ENCODE data around the gene GFPT1. TPM values are rescaled to one million over a fixed set of nuclear protein-coding genes. Genes with fewer than 3 reads are reported as not detected.

GFPT1 gene
- total and polyA plus RNA-seq, 9 of the 15 experiments (the other 6 are each of a cell fraction or from before 2014, with no cell fraction given), result 6.6 to 38.3 (median 15.9) TPM

- H3K9ac ChIP-seq (ENCODE audit: insufficient read depth in 1 of 2, low read depth in 2 of 2, low read length in 2 of 2), result no peak overlapping the region
- no peak overlapping the region for H3K27ac ChIP-seq (ENCODE audit: extremely low read depth, low read depth, low read length)
- H3K79me2 ChIP-seq (ENCODE audit: control insufficient read depth, insufficient read depth, low read length), result no peaks in the 10 kb centered on the region
- DNase-seq (ENCODE audit: extremely low read depth in 1 of 4, low spot score in 3 of 4), result no peak
- no peak for FAIRE-seq
- H3K9me3 ChIP-seq (replicated peaks; ENCODE audit: control insufficient read depth, insufficient read depth, low read depth, low read length), result no peaks in the 10 kb centered on the region
- no peak overlapping the region for H3K4me3 ChIP-seq
- CTCF ChIA-PET (ENCODE audit: low intra/inter-chr PET ratio), result no interaction called here
- H3K4me2 ChIP-seq (ENCODE audit: insufficient read depth, low read length), result no peak overlapping the region
- no peak overlapping the region for H2AFZ ChIP-seq (ENCODE audit: low read depth, low read length)
- POLR2A ChIA-PET, result no interaction called here
- TF ChIP-seq LEF1 (IDR thresholded peaks at IDR 0.05) (no peak), ZNF586 (CRISPR knock-in tag; conservative IDR thresholded peaks at IDR 0.05) (no peak), RBM22 (IDR thresholded peaks at IDR 0.05; ENCODE audit: low read depth, low read length, poor library complexity, severe bottlenecking) (peak; percentile 63)
- intact Hi-C loops (cut with micrococcal nuclease) (no loop called here), in situ Hi-C loops (cut with MboI) (no loop called here)
- WGBS (ENCODE audit: insufficient coverage, low coverage, missing lambda C conversion rate), result 67% methylated on average over 2 of the region's 2 CpGs
- no peaks in the 10 kb centered on the region for H3K4me1 ChIP-seq (replicated peaks in 1 of 2; ENCODE audit: control insufficient read depth in 2 of 2, insufficient read depth in 2 of 2, low read length in 2 of 2)
- ATAC-seq, result no peak
- H3K27me3 ChIP-seq (ENCODE audit: control insufficient read depth in 2 of 2, insufficient read depth in 2 of 2, low read length in 2 of 2), result no peaks in the 10 kb centered on the region
- no peaks in the 10 kb centered on the region for H3K9me1 ChIP-seq (ENCODE audit: control insufficient read depth, insufficient read depth, low read length)
- no peaks in the 10 kb centered on the region for H4K20me1 ChIP-seq (replicated peaks; ENCODE audit: control insufficient read depth, insufficient read depth, low read length)
- BruUV-seq (replicated peaks), result no TSS peak
- H3K36me3 ChIP-seq (ENCODE audit: control insufficient read depth, insufficient read depth, low read length), result peaks cover 76% of the 10 kb centered on the region
These were observed 56.2 kb downstream of the GFPT1 start for GRCh38 chr2:69330781-69331180.

GRCh38 chr2:69322631-69323030 lies 64.4 kb downstream of the GFPT1 start:
- Histone ChIP-seq H3K36me3 (ENCODE audit: control insufficient read depth, insufficient read depth, low read length) (peaks cover 44% of the 10 kb centered on the region), H3K9ac (ENCODE audit: insufficient read depth in 1 of 2, low read depth in 2 of 2, low read length in 2 of 2) (no peak overlapping the region), H3K4me3 (no peak overlapping the region), H4K20me1 (replicated peaks; ENCODE audit: control insufficient read depth, insufficient read depth, low read length) (no peaks in the 10 kb centered on the region), H3K9me3 (replicated peaks; ENCODE audit: control insufficient read depth, insufficient read depth, low read depth, low read length) (no peaks in the 10 kb centered on the region), H3K4me2 (ENCODE audit: insufficient read depth, low read length) (no peak overlapping the region), H3K4me1 (replicated peaks in 1 of 2; ENCODE audit: control insufficient read depth in 2 of 2, insufficient read depth in 2 of 2, low read length in 2 of 2) (no peaks in the 10 kb centered on the region), H3K27me3 (ENCODE audit: control insufficient read depth in 2 of 2, insufficient read depth in 2 of 2, low read length in 2 of 2) (no peaks in the 10 kb centered on the region), H2AFZ (ENCODE audit: low read depth, low read length) (no peak overlapping the region), H3K27ac (ENCODE audit: extremely low read depth, low read depth, low read length) (no peak overlapping the region), H3K79me2 (ENCODE audit: control insufficient read depth, insufficient read depth, low read length) (no peaks in the 10 kb centered on the region), H3K9me1 (ENCODE audit: control insufficient read depth, insufficient read depth, low read length) (no peaks in the 10 kb centered on the region)
- DNase-seq (ENCODE audit: extremely low read depth in 1 of 4, low spot score in 3 of 4), result no peak
- peak; percentile 56 for TF ChIP-seq RBM22 (IDR thresholded peaks at IDR 0.05; ENCODE audit: low read depth, low read length, poor library complexity, severe bottlenecking)
- TF ChIP-seq LARP7 (IDR thresholded peaks at IDR 0.05), result no peak
- TF ChIP-seq HMGN3 (IDR thresholded peaks at IDR 0.05; ENCODE audit: borderline replicate concordance, extremely low read depth, insufficient read length, low read depth, low read length), result no peak
- TSS peak; percentile 13 for BruUV-seq (replicated peaks)
- CTCF ChIA-PET (ENCODE audit: low intra/inter-chr PET ratio), result no interaction called here
- no peak for FAIRE-seq
- in situ Hi-C loops (cut with MboI), result loop anchor here (25.0 kb wide), 1 partner anchor 285 kb away; no protein-coding TSS in a partner anchor
- intact Hi-C loops (cut with micrococcal nuclease), result no loop called here
- POLR2A ChIA-PET, result no interaction called here
- 100% methylated on average over 1 of the region's 1 CpG for WGBS (ENCODE audit: insufficient coverage, low coverage, missing lambda C conversion rate)
- ATAC-seq, result no peak
